Neuronal stem cell (in vitro differentiated cells): ENCODE data around the gene UQCRC1.

Experiments
- DNase-seq: peaks from one replicate; pipeline ENCODE4 v3.0.0-alpha.2; 2013; ENCODE audit warnings: low spot score
- H2AFZ ChIP-seq: one replicate; pipeline ENCODE4 v1.6.1; 2013; ENCODE audit warnings: mild to moderate bottlenecking, low read length, inconsistent platforms
- H2AK5ac ChIP-seq: 2 replicates; pipeline ENCODE4 v1.6.1; 2013; ENCODE audit warnings: low read depth, mild to moderate bottlenecking, inconsistent platforms, low read length, moderate library complexity, mixed read lengths
- H2BK120ac ChIP-seq: 2 replicates; pipeline ENCODE4 v1.6.1; 2013; ENCODE audit warnings: low read depth, mild to moderate bottlenecking, inconsistent platforms, low read length, moderate library complexity, mixed read lengths
- H2BK12ac ChIP-seq: one replicate; pipeline ENCODE4 v1.6.1; 2013; ENCODE audit warnings: low read length, inconsistent platforms
- H2BK15ac ChIP-seq: 2 replicates; pipeline ENCODE4 v1.6.1; 2013; ENCODE audit warnings: mild to moderate bottlenecking, low read length, inconsistent platforms, mixed read lengths
- H2BK5ac ChIP-seq: one replicate; pipeline ENCODE4 v1.6.1; 2013; ENCODE audit warnings: inconsistent platforms, mild to moderate bottlenecking, low read length, moderate library complexity
- H3K14ac ChIP-seq: one replicate; pipeline ENCODE4 v1.6.1; 2013; ENCODE audit warnings: low read length, inconsistent platforms
- H3K18ac ChIP-seq: 2 replicates; pipeline ENCODE4 v1.6.1; 2013; ENCODE audit warnings: low read length, inconsistent platforms
- H3K23ac ChIP-seq: 2 replicates; pipeline ENCODE4 v1.6.1; 2013; ENCODE audit warnings: low read depth, mild to moderate bottlenecking, mixed read lengths, low read length, inconsistent platforms; ENCODE audit not compliant: poor library complexity
- H3K27ac ChIP-seq: replicated peaks from 3 replicates; pipeline ENCODE4 v1.5.1; 2013; ENCODE audit warnings: low read length, inconsistent platforms
- H3K27me3 ChIP-seq, 3 experiments: 2 replicates each; pipeline ENCODE4 v1.6.1; 2013; ENCODE audit warnings: low read length in 3 of 3, mild to moderate bottlenecking in 2 of 3, inconsistent platforms in 1 of 3, low read depth in 1 of 3, mixed read lengths in 1 of 3, moderate library complexity in 1 of 3; ENCODE audit not compliant: control insufficient read depth in 3 of 3, insufficient read depth in 3 of 3
- H3K36me3 ChIP-seq, 2 donors: replicated peaks in 1 of 2; 2 replicates each; pipeline ENCODE4 v1.6.1; 2013; ENCODE audit warnings: low read length in 2 of 2; ENCODE audit not compliant: control insufficient read depth in 2 of 2, insufficient read depth in 2 of 2
- H3K4ac ChIP-seq: 2 replicates; pipeline ENCODE4 v1.6.1; 2013; ENCODE audit warnings: inconsistent platforms, mild to moderate bottlenecking, low read length, moderate library complexity
- H3K4me1 ChIP-seq, 2 donors: 1 replicate in 1 of 2; 2 replicates in 1 of 2; pipeline ENCODE4 v1.6.1; 2013; ENCODE audit warnings: low read length in 2 of 2, low read depth in 1 of 2; ENCODE audit not compliant: control insufficient read depth in 2 of 2, insufficient read depth in 1 of 2
- H3K4me2 ChIP-seq: one replicate; pipeline ENCODE4 v1.6.1; 2013; ENCODE audit warnings: mild to moderate bottlenecking, low read length, inconsistent platforms; ENCODE audit not compliant: insufficient read depth, poor library complexity, severe bottlenecking
- H3K4me3 ChIP-seq, 2 donors: 2 replicates each; pipeline ENCODE4 v1.5.1; 2013; ENCODE audit warnings: low read length in 2 of 2, mild to moderate bottlenecking in 2 of 2, inconsistent platforms in 1 of 2, moderate library complexity in 1 of 2
- H3K79me1 ChIP-seq: one replicate; pipeline ENCODE4 v1.6.1; 2013; ENCODE audit warnings: low read depth, mild to moderate bottlenecking, inconsistent platforms, low read length, moderate library complexity
- H3K9ac ChIP-seq: one replicate; pipeline ENCODE4 v1.6.1; 2013; ENCODE audit warnings: mild to moderate bottlenecking, low read depth, low read length, inconsistent platforms; ENCODE audit not compliant: poor library complexity
- H3K9me3 ChIP-seq, 2 donors: replicated peaks in 1 of 2; 2 replicates each; pipeline versions ENCODE3 to v1.6.1; 2013; ENCODE audit warnings: low read length in 2 of 2, mild to moderate bottlenecking in 2 of 2, inconsistent platforms in 1 of 2, low read depth in 1 of 2, mixed read lengths in 1 of 2, moderate library complexity in 1 of 2; ENCODE audit not compliant: control insufficient read depth in 2 of 2, insufficient read depth in 1 of 2
- H4K8ac ChIP-seq: one replicate; pipeline ENCODE4 v1.6.1; 2013; ENCODE audit warnings: low read depth, mild to moderate bottlenecking, inconsistent platforms, low read length, moderate library complexity
- H4K91ac ChIP-seq: one replicate; pipeline ENCODE4 v1.6.1; 2013; ENCODE audit warnings: low read length, low read depth, mild to moderate bottlenecking, inconsistent platforms; ENCODE audit not compliant: poor library complexity
- WGBS, 2 donors: extraction: QIAGEN DNeasy Blood & Tissue Kit; methylation state at CpG; one replicate each; pipeline ENCODE4 v1.1.7; 2013; ENCODE audit warnings: missing lambda C conversion rate in 2 of 2, mixed read lengths in 1 of 2; ENCODE audit not compliant: insufficient read length in 2 of 2, insufficient replicate concordance in 1 of 2; ENCODE audit errors: extremely low coverage in 2 of 2; 5-methylcytosine and 5-hydroxymethylcytosine counted together

UQCRC1 gene

GRCh38 chr3:48587686-48588085, 21.8 kb downstream of the UQCRC1 start:
- Histone ChIP-seq H4K91ac (no peak overlapping the region), H3K23ac (peak overlapping the region; percentile 43), H3K79me1 (peaks cover 3% of the 10 kb centered on the region), H4K8ac (no peak overlapping the region), H3K27ac (no peak overlapping the region), H3K4me3 (peak overlapping the region in 1 of 2 donors; percentile 10), H2BK5ac (peak overlapping the region; percentile 75), H3K27me3 (no peaks in the 10 kb centered on the region), H3K18ac (peak overlapping the region; percentile 57), H2BK12ac (no peak overlapping the region), H2BK15ac (no peak overlapping the region), H2BK120ac (no peak overlapping the region), H3K9me3 (peaks cover 0 to 2% of the 10 kb centered on the region in 2 donors), H3K4ac (no peak overlapping the region), H2AFZ (no peak overlapping the region), H3K14ac (peak overlapping the region; percentile 82), H3K9ac (no peak overlapping the region), H3K4me1 (no peaks in the 10 kb centered on the region), H2AK5ac (no peak overlapping the region), H3K36me3 (peaks cover 0 to 9% of the 10 kb centered on the region in 2 donors), H3K4me2 (no peak overlapping the region)
- no peak for DNase-seq
- WGBS, 2 donors = no CpG with 5 or more reads among the region's 11 CpGs

- Histone ChIP-seq H3K4me1 (peaks cover 4% of the 10 kb centered on the region in 2 donors), H3K14ac (no peak overlapping the region), H4K8ac (no peak overlapping the region), H3K9me3 (peaks cover 0 to 2% of the 10 kb centered on the region in 2 donors), H2AK5ac (no peak overlapping the region), H3K4me3 (no peak overlapping the region), H3K23ac (no peak overlapping the region), H3K27ac (no peak overlapping the region), H2BK15ac (no peak overlapping the region), H2AFZ (no peak overlapping the region), H3K36me3 (peaks cover 0 to 9% of the 10 kb centered on the region in 2 donors), H3K4me2 (no peak overlapping the region), H3K79me1 (peaks cover 3% of the 10 kb centered on the region), H2BK5ac (no peak overlapping the region), H3K9ac (no peak overlapping the region), H2BK12ac (no peak overlapping the region), H3K18ac (no peak overlapping the region), H2BK120ac (no peak overlapping the region), H3K4ac (no peak overlapping the region), H4K91ac (no peak overlapping the region), H3K27me3 (no peaks in the 10 kb centered on the region)
- DNase-seq = no peak
- WGBS, 2 donors = no CpG with 5 or more reads among the region's 8 CpGs
These were observed 24.0 kb downstream of the UQCRC1 start for GRCh38 chr3:48585411-48585810.

- Histone ChIP-seq H3K4ac (no peak overlapping the region), H3K23ac (no peak overlapping the region), H3K9ac (peak overlapping the region; percentile 60), H2AFZ (no peak overlapping the region), H3K9me3 (peaks cover 0 to 2% of the 10 kb centered on the region in 2 donors), H2BK12ac (no peak overlapping the region), H3K27ac (no peak overlapping the region), H2BK5ac (peak overlapping the region; percentile 24), H2AK5ac (no peak overlapping the region), H2BK120ac (no peak overlapping the region), H4K91ac (no peak overlapping the region), H3K79me1 (peaks cover 3% of the 10 kb centered on the region), H4K8ac (peak overlapping the region; percentile 65), H3K4me2 (no peak overlapping the region), H3K36me3 (peaks cover 0 to 9% of the 10 kb centered on the region in 2 donors), H3K14ac (peak overlapping the region; percentile 38), H3K18ac (no peak overlapping the region), H3K4me3 (no peak overlapping the region), H3K4me1 (peaks cover 4% of the 10 kb centered on the region in 2 donors), H2BK15ac (no peak overlapping the region), H3K27me3 (no peaks in the 10 kb centered on the region)
- no CpG with 5 or more reads among the region's 9 CpGs for WGBS, 2 donors
- DNase-seq = no peak
These were observed 24.6 kb downstream of the UQCRC1 start for GRCh38 chr3:48584836-48585235.

- H3K14ac ChIP-seq = no peak overlapping the region
- no peak overlapping the region for H2BK12ac ChIP-seq
- H3K9ac ChIP-seq = no peak overlapping the region
- no peak overlapping the region for H2AFZ ChIP-seq
- no peak overlapping the region for H4K8ac ChIP-seq
- no peak overlapping the region for H2BK120ac ChIP-seq
- H3K4me1 ChIP-seq = peaks cover 4% of the 10 kb centered on the region in 2 donors
- no CpG with 5 or more reads among the region's 14 CpGs for WGBS, 2 donors
- H3K79me1 ChIP-seq = no peaks in the 10 kb centered on the region
- H2BK15ac ChIP-seq = no peak overlapping the region
- no peak overlapping the region for H3K4me2 ChIP-seq
- H3K23ac ChIP-seq = no peak overlapping the region
- H3K9me3 ChIP-seq = no peaks in the 10 kb centered on the region
- no peak overlapping the region for H3K18ac ChIP-seq
- peak overlapping the region in 1 of 2 donors; percentile 16 for H3K4me3 ChIP-seq
- no peak overlapping the region for H2BK5ac ChIP-seq
- H4K91ac ChIP-seq = no peak overlapping the region
- no peak overlapping the region for H3K27ac ChIP-seq
- DNase-seq = no peak
- H2AK5ac ChIP-seq = no peak overlapping the region
- no peaks in the 10 kb centered on the region for H3K27me3 ChIP-seq
- peaks cover 5 to 13% of the 10 kb centered on the region in 2 donors for H3K36me3 ChIP-seq
- H3K4ac ChIP-seq = no peak overlapping the region
These were observed 27.6 kb downstream of the UQCRC1 start for GRCh38 chr3:48581621-48582481.
